ENCODE measurements around the gene STBD1.
A peak's percentile ranks its signal among the peaks of the same experiment; 100 is the strongest.

Gene STBD1

DNA sequence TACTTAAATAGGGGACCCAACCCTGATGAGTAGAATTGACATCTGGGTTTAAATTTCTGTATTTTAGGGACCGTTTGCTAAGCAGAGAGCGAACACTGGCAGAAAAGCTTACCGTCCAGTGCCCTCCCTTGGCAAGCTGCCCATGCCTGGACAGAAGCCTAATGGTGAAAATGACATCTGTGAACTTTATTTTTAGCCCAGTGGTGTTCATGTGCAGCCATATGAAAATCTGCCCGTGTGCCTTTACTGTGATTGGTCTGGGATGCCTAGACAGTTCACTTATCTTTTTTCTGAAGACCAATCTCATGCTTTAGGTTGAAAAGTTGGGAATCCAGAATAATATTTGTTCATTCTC is 1.1 kb downstream of the STBD1 start:
- DNase-seq (ENCODE audit: low read depth): no peak
- TF ChIP-seq POLR2A (IDR thresholded peaks at IDR 0.05; ENCODE audit: extremely low read depth, insufficient read length) (no peak), MYC (IDR thresholded peaks at IDR 0.05; ENCODE audit: low read depth, low read length) (no peak)
- TF ChIP-seq, protein P1, sequence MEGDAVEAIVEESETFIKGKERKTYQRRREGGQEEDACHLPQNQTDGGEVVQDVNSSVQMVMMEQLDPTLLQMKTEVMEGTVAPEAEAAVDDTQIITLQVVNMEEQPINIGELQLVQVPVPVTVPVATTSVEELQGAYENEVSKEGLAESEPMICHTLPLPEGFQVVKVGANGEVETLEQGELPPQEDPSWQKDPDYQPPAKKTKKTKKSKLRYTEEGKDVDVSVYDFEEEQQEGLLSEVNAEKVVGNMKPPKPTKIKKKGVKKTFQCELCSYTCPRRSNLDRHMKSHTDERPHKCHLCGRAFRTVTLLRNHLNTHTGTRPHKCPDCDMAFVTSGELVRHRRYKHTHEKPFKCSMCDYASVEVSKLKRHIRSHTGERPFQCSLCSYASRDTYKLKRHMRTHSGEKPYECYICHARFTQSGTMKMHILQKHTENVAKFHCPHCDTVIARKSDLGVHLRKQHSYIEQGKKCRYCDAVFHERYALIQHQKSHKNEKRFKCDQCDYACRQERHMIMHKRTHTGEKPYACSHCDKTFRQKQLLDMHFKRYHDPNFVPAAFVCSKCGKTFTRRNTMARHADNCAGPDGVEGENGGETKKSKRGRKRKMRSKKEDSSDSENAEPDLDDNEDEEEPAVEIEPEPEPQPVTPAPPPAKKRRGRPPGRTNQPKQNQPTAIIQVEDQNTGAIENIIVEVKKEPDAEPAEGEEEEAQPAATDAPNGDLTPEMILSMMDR (IDR thresholded peaks at IDR 0.05; ENCODE audit: low read depth, low read length): no peak
- TF ChIP-seq, protein P2, sequence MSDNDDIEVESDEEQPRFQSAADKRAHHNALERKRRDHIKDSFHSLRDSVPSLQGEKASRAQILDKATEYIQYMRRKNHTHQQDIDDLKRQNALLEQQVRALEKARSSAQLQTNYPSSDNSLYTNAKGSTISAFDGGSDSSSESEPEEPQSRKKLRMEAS (IDR thresholded peaks at IDR 0.05; ENCODE audit: low read depth, low read length): no peak
- peak overlapping the region; percentile 76 for H3K4me3 ChIP-seq (ENCODE audit: low read depth, low read length)

DNA sequence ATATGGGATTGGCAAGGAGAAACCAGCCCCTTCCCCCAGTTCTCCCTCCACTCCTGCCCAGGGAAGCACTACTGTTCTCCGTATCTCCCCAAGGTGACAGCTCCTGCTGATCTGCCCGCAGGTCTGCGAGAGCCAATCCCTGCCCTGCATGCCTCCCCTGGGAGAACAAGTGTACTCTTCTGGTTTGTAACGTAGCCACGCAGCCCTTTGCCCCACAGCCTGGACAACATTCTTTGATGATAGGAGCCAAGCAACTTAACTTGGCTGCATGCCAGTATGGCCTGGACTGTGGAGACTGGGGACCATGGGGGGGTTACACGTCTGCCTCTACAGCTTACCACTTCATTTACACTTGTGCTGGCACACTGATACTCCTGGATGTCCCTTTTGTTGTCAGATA is 2.0 kb downstream of the STBD1 start:
- TF ChIP-seq MYC (IDR thresholded peaks at IDR 0.05; ENCODE audit: low read depth, low read length) (no peak), POLR2A (IDR thresholded peaks at IDR 0.05; ENCODE audit: extremely low read depth, insufficient read length) (no peak)
- TF ChIP-seq, protein P1 (IDR thresholded peaks at IDR 0.05; ENCODE audit: low read depth, low read length): no peak
- TF ChIP-seq, protein P2 (IDR thresholded peaks at IDR 0.05; ENCODE audit: low read depth, low read length): no peak
- H3K4me3 ChIP-seq (ENCODE audit: low read depth, low read length): no peak overlapping the region
- no peak for DNase-seq (ENCODE audit: low read depth)

DNA sequence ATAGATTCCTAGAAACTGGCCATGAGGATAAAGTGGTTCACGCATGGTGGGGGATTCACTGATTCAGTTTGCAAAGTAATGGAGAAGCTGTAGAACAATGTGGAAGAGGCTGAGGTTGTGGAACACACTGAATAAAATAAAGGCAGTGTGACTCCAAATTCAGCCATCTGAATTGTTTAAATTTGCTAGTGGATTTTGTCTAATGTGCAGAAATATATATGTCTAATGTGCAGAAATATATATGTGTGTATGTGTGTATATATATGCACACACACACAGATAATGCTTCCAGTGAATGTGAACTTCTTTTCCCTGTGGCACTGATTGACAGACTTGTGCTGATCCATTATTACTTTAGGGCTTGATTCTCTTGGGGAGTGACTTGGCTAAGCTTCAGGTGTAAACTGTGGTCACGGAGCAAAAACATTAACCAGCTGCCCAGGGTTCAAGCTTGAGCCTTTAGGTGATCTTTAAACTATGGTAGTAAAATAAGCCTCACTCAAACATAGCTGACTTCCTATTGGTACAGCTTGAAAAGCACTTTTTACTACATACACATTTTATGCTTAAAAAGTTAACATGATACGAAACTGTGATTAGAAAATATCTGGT is 3.5 kb downstream of the STBD1 start:
- H3K4me3 ChIP-seq (ENCODE audit: low read depth, low read length): no peak overlapping the region
- no peak for TF ChIP-seq MYC (IDR thresholded peaks at IDR 0.05; ENCODE audit: low read depth, low read length)
- TF ChIP-seq, protein P1 (IDR thresholded peaks at IDR 0.05; ENCODE audit: low read depth, low read length): no peak
- no peak for TF ChIP-seq POLR2A (IDR thresholded peaks at IDR 0.05; ENCODE audit: extremely low read depth, insufficient read length)
- TF ChIP-seq, protein P2 (IDR thresholded peaks at IDR 0.05; ENCODE audit: low read depth, low read length): no peak
- DNase-seq (ENCODE audit: low read depth): no peak

DNA sequence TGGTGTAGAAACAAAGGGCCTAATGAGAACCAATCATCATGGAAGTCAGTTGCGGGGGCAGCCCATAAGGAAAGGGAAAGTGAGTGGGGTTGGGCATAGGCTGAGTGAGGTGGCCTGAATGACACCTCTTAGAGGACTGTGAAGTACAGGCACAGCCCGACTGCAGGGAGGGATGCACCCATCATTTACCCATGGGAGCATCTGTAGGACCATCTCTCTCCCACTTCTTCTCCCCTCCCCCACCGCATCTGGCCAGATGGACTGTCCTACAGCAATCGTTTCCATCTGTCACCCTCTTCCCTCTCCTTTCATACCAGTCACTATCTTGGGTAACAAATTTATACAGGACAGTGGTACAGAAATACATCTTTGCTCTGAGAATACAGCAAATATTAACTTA is 4.2 kb downstream of the STBD1 start:
- TF ChIP-seq, protein P1 (IDR thresholded peaks at IDR 0.05; ENCODE audit: low read depth, low read length): no peak
- TF ChIP-seq POLR2A (IDR thresholded peaks at IDR 0.05; ENCODE audit: extremely low read depth, insufficient read length): no peak
- TF ChIP-seq, protein P2 (IDR thresholded peaks at IDR 0.05; ENCODE audit: low read depth, low read length): no peak
- no peak for TF ChIP-seq MYC (IDR thresholded peaks at IDR 0.05; ENCODE audit: low read depth, low read length)
- DNase-seq (ENCODE audit: low read depth): no peak
- H3K4me3 ChIP-seq (ENCODE audit: low read depth, low read length): no peak overlapping the region

DNA sequence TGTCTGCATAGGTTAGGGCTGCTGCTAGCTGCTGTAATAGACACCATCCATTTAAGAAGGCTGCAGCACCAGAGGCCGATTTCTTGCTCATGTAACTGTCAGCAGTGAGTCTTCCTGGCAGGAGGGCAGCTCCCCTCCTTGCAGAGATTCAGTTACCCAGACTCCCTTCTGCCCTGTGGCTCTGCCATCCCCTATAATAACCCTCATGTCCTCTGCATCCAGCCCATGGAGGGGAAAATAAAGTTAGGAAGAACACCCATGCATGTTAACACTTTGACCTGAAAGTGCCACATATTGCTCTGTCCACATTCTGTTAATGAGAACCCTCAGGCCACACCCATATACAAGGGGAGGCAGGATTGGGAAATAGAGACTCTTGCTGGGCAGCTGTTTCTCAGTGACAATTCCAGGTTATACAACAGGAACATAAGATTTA is 5.4 kb downstream of the STBD1 start:
- DNase-seq (ENCODE audit: low read depth): peak; percentile 64
- TF ChIP-seq POLR2A (IDR thresholded peaks at IDR 0.05; ENCODE audit: extremely low read depth, insufficient read length) (no peak), MYC (IDR thresholded peaks at IDR 0.05; ENCODE audit: low read depth, low read length) (peak; percentile 31; the same call in 1 of the 2 replicates)
- no peak overlapping the region for H3K4me3 ChIP-seq (ENCODE audit: low read depth, low read length)

GRCh38 chr4:76312457-76312856 is 5.9 kb downstream of the STBD1 start:
- no peak overlapping the region for H3K4me3 ChIP-seq (ENCODE audit: low read depth, low read length)
- no peak for DNase-seq (ENCODE audit: low read depth)
- TF ChIP-seq MYC (IDR thresholded peaks at IDR 0.05; ENCODE audit: low read depth, low read length) (no peak), POLR2A (IDR thresholded peaks at IDR 0.05; ENCODE audit: extremely low read depth, insufficient read length) (no peak)
- TF ChIP-seq, protein P1 (IDR thresholded peaks at IDR 0.05; ENCODE audit: low read depth, low read length): no peak
- TF ChIP-seq, protein P2 (IDR thresholded peaks at IDR 0.05; ENCODE audit: low read depth, low read length): no peak

All from NB4 (cell line).